SK-N-MC (cell line): Measurements from ENCODE around the gene IL32.

ENCODE experiments used
- DNase-seq: peaks from one replicate; pipeline ENCODE4 v3.0.0-alpha.2; 2011; ENCODE audit warnings: low read depth, low spot score
- H3K27ac ChIP-seq: fragments of 200-600 bp; sonication (generic); 2 replicates; pipeline ENCODE4 v1.5.1; 2016; ENCODE audit warnings: mixed run types
- H3K36me3 ChIP-seq: fragments of 200-600 bp; sonication (generic); 2 replicates; pipeline ENCODE4 v1.6.1; 2017; ENCODE audit warnings: antibody characterized with exemption, low read length, mixed read lengths; ENCODE audit not compliant: insufficient read depth
- H3K4me3 ChIP-seq: fragments of 200-600 bp; sonication (generic); 2 replicates; pipeline ENCODE4 v1.5.1; 2016
- H3K9ac ChIP-seq: fragments of 200-600 bp; sonication (generic); 2 replicates; pipeline ENCODE4 v1.8.0; 2017; ENCODE audit warnings: mixed run types, mixed read lengths; ENCODE audit not compliant: insufficient read length
- H3K9me3 ChIP-seq: fragments of 200-600 bp; sonication (generic); 2 replicates; pipeline ENCODE4 v1.6.1; 2017; ENCODE audit warnings: low read depth, mild to moderate bottlenecking, antibody characterized with exemption, low read length, moderate library complexity, mixed read lengths
- EZH2 ChIP-seq: fragments of 200-600 bp; sonication (generic); IDR thresholded peaks from one replicate; pipeline ENCODE4 v1.6.1; 2017; ENCODE audit warnings: antibody characterized with exemption
- FOXP2 ChIP-seq: optimal IDR thresholded peaks from 2 replicates; pipeline ENCODE3; 2011; ENCODE audit warnings: mild to moderate bottlenecking, moderate library complexity; ENCODE audit not compliant: insufficient read depth; ENCODE audit errors: extremely low read length, control extremely low read depth
- POLR2AphosphoS5 ChIP-seq: IDR thresholded peaks from 2 replicates; pipeline ENCODE4 v1.6.1; 2012; ENCODE audit warnings: mild to moderate bottlenecking, low read depth, low read length, borderline replicate concordance

Gene IL32

GRCh38 chr16:3099395-3099731 lies 33.9 kb downstream of the IL32 start:
- no peak overlapping the region for H3K4me3 ChIP-seq
- H3K9me3 ChIP-seq: no peaks in the 10 kb centered on the region
- H3K27ac ChIP-seq: no peak overlapping the region
- no peaks in the 10 kb centered on the region for H3K36me3 ChIP-seq
- no peak overlapping the region for H3K9ac ChIP-seq
- TF ChIP-seq EZH2 (no peak), FOXP2 (no peak), POLR2AphosphoS5 (no peak)
- no peak for DNase-seq

DNA sequence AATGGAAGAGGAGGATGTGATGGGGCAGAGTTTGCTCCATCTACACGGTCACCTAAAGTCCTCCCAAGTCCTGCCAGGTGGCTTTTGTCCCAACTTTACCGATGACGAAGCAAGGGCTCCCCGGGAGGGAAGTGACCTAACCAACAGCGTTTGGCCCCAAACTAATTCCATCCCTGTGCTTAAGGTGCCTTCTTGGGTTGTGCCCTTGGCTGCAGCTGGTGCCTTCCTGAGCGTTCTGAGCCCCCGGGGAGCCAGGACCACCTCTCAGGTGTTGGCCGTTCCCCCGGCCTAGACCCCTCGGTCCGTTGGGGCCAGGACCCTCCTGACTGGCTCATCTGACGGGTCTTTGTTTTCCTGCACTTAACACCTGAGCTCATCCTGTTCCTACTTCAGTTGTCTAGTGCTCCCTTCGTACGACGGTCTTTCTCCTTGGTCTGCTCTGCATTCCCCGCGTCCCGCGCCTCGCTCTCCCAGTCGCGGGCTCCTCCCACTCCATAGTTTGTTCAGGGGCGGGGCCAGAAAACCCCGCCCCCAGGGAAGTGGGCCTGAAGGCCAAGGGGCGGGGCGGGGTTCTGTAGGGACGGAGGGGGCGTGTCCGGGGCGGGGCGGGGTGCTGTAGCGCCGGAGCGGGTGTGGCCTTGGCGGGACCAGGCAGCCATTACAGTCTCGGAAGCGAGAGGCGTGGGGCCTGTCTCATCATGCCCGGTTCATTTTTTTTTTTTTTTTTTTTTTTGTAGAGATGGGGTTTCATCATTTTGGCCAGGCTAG lies 34.5 kb downstream of the IL32 start:
- no peak overlapping the region for H3K27ac ChIP-seq
- H3K4me3 ChIP-seq: peak overlapping the region; percentile 70
- H3K9me3 ChIP-seq: no peaks in the 10 kb centered on the region
- no peak overlapping the region for H3K9ac ChIP-seq
- no peak for DNase-seq
- no peaks in the 10 kb centered on the region for H3K36me3 ChIP-seq
- no peak for TF ChIP-seq FOXP2
- peak; percentile 57; the same call in 1 of the 2 replicates for TF ChIP-seq POLR2AphosphoS5

GRCh38 chr16:3101018-3101840 lies 35.8 kb downstream of the IL32 start:
- H3K36me3 ChIP-seq: no peaks in the 10 kb centered on the region
- no peak for DNase-seq
- 0 out of 2 replicates have a peak overlapping the region, but pooled peaks have one; percentile 49 for H3K27ac ChIP-seq
- H3K9me3 ChIP-seq: no peaks in the 10 kb centered on the region
- TF ChIP-seq POLR2AphosphoS5 (no peak), FOXP2 (no peak), EZH2 (no peak)
- H3K4me3 ChIP-seq: no peak overlapping the region
- H3K9ac ChIP-seq: no peak overlapping the region

DNA sequence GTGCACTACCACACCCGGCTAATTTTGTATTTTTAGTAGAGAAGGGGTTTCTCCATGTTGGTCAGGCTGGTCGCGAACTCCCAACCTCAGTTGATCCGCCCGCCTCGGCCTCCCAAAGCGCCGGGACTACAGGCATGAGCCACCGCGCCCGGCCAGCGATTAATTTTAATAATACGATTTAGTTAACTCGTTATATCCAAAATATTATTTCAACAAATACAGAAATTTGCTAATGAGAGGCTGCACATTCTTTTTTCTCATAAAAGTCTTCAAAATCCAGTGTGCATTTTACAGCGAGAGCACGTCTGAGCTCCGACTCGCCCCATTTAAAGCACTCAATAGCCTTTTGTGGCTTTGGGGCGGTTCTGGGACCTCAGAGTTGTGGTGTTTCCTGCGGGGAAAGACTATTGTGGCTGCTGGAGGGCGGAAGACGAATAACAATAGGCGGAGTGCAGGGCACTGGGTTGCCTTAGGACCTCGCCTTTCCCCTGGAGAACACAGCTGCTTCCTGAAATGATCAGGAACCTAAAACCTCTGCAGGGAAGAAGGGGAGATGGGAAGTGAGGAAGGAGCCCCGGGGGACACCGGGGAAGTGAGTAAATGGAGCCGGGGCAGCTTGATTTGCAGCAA lies 36.5 kb downstream of the IL32 start:
- Histone ChIP-seq H3K9ac (peak overlapping the region; percentile 53), H3K36me3 (no peaks in the 10 kb centered on the region), H3K27ac (peak overlapping the region; percentile 73), H3K9me3 (no peaks in the 10 kb centered on the region), H3K4me3 (peak overlapping the region; percentile 23; the same call in 1 of the 2 replicates)
- TF ChIP-seq FOXP2 (no peak), EZH2 (no peak), POLR2AphosphoS5 (no peak)
- DNase-seq: no peak

- no peaks in the 10 kb centered on the region for H3K9me3 ChIP-seq
- H3K9ac ChIP-seq: peak overlapping the region; percentile 96
- TF ChIP-seq POLR2AphosphoS5: peak; percentile 87
- TF ChIP-seq FOXP2: no peak
- H3K27ac ChIP-seq: peak overlapping the region; percentile 68; the same call in 1 of the 2 replicates
- no peak for DNase-seq
- peak overlapping the region; percentile 96 for H3K4me3 ChIP-seq
- no peaks in the 10 kb centered on the region for H3K36me3 ChIP-seq
These were observed 40.9 kb downstream of the IL32 start for GRCh38 chr16:3106205-3106928.

DNA sequence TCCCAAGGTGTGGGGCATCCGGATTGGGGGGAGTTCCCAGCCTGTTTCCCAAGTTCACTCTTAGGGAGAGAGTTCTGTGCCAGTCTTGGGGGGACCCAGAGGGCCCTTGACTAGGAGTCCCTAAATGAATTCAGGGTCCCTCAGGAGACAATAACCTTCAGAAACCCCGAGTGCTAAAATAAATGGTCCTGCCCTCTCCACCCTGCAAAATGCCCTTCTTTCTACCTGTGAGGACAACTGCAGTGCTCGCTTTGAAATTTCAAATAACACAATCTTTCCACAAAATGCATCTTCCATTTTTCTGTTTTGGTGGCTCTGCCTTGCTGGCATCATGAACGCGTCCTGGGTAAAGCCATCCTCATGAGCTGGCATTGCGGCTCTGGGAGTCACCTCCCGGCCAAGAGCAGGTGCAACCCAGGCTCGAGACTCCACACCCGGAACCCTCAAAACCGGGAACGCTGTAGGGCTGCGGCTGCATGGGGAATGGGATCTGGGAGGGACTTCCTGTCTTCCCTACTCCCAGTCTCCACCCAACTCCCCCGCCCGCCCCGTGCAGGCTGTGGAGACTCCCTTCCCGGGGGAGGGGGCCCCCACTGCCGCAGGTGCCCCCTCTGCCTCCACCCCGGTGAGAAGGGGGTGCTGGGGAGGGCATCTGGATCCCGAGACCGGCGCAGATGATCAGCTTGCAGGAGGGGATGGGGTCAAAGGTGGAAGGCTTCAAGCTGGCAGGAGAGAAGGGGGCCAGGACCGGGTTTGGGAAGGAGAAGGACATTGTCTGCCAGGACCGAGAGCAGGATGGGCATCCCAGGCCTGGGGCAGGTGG lies 46.8 kb downstream of the IL32 start, which contains the start of gene ZNF205:
Gene ZNF205, plus strand, starts transcription at position 529 of the 823 bp plus-strand sequence. CDS start 845 bp downstream, outside the sequence.
- no peak for DNase-seq

DNA sequence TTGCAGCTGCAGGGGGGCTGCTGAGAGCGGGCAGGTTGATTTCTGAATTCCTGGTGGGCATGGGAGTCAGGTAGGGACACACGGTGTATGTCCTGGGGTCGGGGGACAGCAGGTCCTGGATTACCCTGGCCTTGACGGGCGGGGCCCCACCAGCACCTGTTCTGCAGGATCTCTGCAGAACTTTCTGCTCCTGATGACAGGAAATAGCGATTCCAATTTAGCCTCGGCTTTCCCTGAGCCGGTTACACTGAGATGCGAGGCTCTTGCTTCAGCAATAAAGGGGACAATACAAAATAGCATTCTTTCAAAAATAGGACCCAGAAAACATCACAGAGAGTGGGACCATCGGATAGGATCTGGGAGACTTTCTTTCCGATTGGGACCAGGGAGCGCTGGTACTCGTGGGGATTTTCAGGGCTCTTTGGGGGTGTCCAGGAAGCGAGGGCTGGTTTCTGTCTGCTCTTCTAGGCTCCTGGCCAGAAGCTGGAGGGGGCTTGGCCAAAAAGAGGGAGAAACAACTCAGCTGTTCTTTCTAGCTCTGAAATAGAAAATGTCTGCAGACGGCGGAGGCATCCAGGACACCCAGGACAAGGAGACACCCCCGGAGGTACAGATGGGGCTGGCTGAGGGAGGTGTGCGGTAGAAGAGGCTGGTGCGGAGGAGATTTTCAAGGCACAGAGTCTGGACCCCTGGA lies 47.6 kb downstream of the IL32 start:
- H3K27ac ChIP-seq: no peak overlapping the region
- DNase-seq: no peak
- H3K36me3 ChIP-seq: no peaks in the 10 kb centered on the region; the same call in 1 of the 2 replicates
- peak overlapping the region; percentile 92 for H3K4me3 ChIP-seq
- peak overlapping the region; percentile 89 for H3K9ac ChIP-seq
- TF ChIP-seq FOXP2 (no peak), EZH2 (no peak), POLR2AphosphoS5 (no peak)
- no peaks in the 10 kb centered on the region for H3K9me3 ChIP-seq

More for the DNA sequence above, 46.8 kb downstream of the IL32 start, which contains the start of gene ZNF205:
- Histone ChIP-seq H3K9ac (peak within 1 kb of the TSS; percentile 89), H3K36me3 (no peaks in the 10 kb centered on the region; the same call in 1 of the 2 replicates), H3K27ac (no peak within 1 kb of the TSS), H3K9me3 (no peaks in the 10 kb centered on the region), H3K4me3 (peak within 1 kb of the TSS; percentile 92)
- TF ChIP-seq EZH2 (no peak), FOXP2 (no peak), POLR2AphosphoS5 (peak; percentile 82)
